Stomach (tissue), 9 donors: ENCODE data around the gene CPT1C. TPM values are rescaled to one million over a fixed set of nuclear protein-coding genes. Genes with fewer than 3 reads are reported as not detected.

Experiments used
- DNase-seq, 2 donors: peaks; one replicate each; pipeline versions ENCODE4 v3.0.0 to v3.0.0-alpha.2; 2013 to 2019
- H3K27ac ChIP-seq, 5 donors: fragments of 200-600 bp in 4 of 5; sonication (generic) in 4 of 5; one replicate each; pipeline ENCODE4 v1.5.1; 2013 to 2019; ENCODE audit warnings: mild to moderate bottlenecking in 1 of 5, moderate library complexity in 1 of 5
- H3K27me3 ChIP-seq, 3 donors: fragments of 200-600 bp; sonication (generic); one replicate each; pipeline ENCODE4 v1.5.1; 2017 to 2019; ENCODE audit warnings: mixed run types in 1 of 3
- H3K36me3 ChIP-seq, 4 donors: fragments of 200-600 bp; sonication (generic); 1 replicate in 3 of 4; 2 replicates in 1 of 4; pipeline ENCODE4 v1.5.1; 2016 to 2019
- H3K4me1 ChIP-seq, 4 donors: fragments of 200-600 bp; sonication (generic); one replicate each; pipeline ENCODE4 v1.5.1; 2016 to 2019
- H3K4me3 ChIP-seq, 4 donors: fragments of 200-600 bp; sonication (generic) in 3 of 4; one replicate each; pipeline ENCODE4 v1.5.1; 2016 to 2019; ENCODE audit warnings: mild to moderate bottlenecking in 1 of 4
- H3K9me3 ChIP-seq, 4 donors: fragments of 200-600 bp; sonication (generic); one replicate each; pipeline ENCODE4 v1.5.1; 2016 to 2019
- CTCF ChIP-seq, 7 experiments: fragments of 450-650 bp in 4 of 7; fragments of 200-600 bp in 3 of 7; sonication (generic) in 3 of 7; IDR thresholded peaks; one replicate each; pipeline ENCODE4 v1.5.1; 2016 to 2019; ENCODE audit warnings: antibody characterized with exemption in 7 of 7, control low read depth in 2 of 7, mild to moderate bottlenecking in 1 of 7
- EP300 ChIP-seq: sonication (generic); formaldehyde crosslinking; IDR thresholded peaks from one replicate; pipeline ENCODE4 v1.6.1; 2017; ENCODE audit warnings: antibody characterized with exemption
- POLR2A ChIP-seq, 4 donors: fragments of 450-650 bp; IDR thresholded peaks; one replicate each; pipeline ENCODE4 v1.6.1; 2016; ENCODE audit warnings: antibody characterized with exemption in 4 of 4, control low read depth in 2 of 4, mild to moderate bottlenecking in 1 of 4, moderate library complexity in 1 of 4
- POLR2AphosphoS5 ChIP-seq, 3 donors: sonication (generic); formaldehyde crosslinking; IDR thresholded peaks; one replicate each; pipeline ENCODE4 v1.6.1; 2016; ENCODE audit warnings: antibody characterized with exemption in 3 of 3
- WGBS, 5 donors: extraction: QIAGEN DNeasy Blood & Tissue Kit in 3 of 5; methylation state at CpG; one replicate each; pipeline versions ENCODE4 v1.1.5 to v1.1.7; 2013 to 2018; 5-methylcytosine and 5-hydroxymethylcytosine counted together
- intact Hi-C: fragments of 100-400 bp; cut with DNase I; formaldehyde crosslinking; loops from one replicate; pipeline ENCODE4 v1.15.1; 2023; ENCODE audit warnings: low total_unique reads
- polyA plus RNA-seq, 3 donors: library from polyadenylated mRNA; stranded (reverse); fragments of 200-250 nt; gene quantifications; one replicate each; pipeline ENCODE4 v1.2.3, GENCODE V29; 2013
- total RNA-seq, 5 donors: library from RNA; depleted of rRNA; stranded (reverse); fragments of >200 nt; gene quantifications; one replicate each; pipeline versions ENCODE4 v1.1.0 to v1.2.3, GENCODE V29; 2014 to 2016
- donor health status: healthy with polysubstance abuse.
- donor health status: Bipolar disorder and iron deficiency.
- donor health status: healthy.

CPT1C gene
- total and polyA plus RNA-seq, 8 donors, result 1.8 to 35.6 (median 3.1) TPM; not detected in 2

- H3K4me1 ChIP-seq, result peaks cover 39 to 57% (median 49%) of the 10 kb centered on the region in 4 donors
- intact Hi-C loops, result no loop called here
- no peak for DNase-seq
- WGBS, 5 donors, result 45 to 59% (median 48%) methylated on average over 12 of the region's 12 CpGs
- H3K9me3 ChIP-seq, result no peaks in the 10 kb centered on the region
- no peak for TF ChIP-seq CTCF (IDR thresholded peaks at IDR 0.05)
- no peak for TF ChIP-seq POLR2A (IDR thresholded peaks at IDR 0.05)
- no peak for TF ChIP-seq EP300
- TF ChIP-seq POLR2AphosphoS5 (IDR thresholded peaks at IDR 0.05), result no peak
- H3K27ac ChIP-seq, result peak overlapping the region in 3 of 5 donors; percentile 90 to 95 (median 95)
- peak overlapping the region in 1 of 4 donors; percentile 95 for H3K4me3 ChIP-seq
- peaks cover 27 to 44% (median 34%) of the 10 kb centered on the region in 4 donors for H3K36me3 ChIP-seq
- H3K27me3 ChIP-seq, result no peaks in the 10 kb centered on the region
Measured at GRCh38 chr19:49678985-49679770, 11.7 kb upstream of the CPT1C start.

- Histone ChIP-seq H3K27ac (peak overlapping the region in 3 of 5 donors; percentile 53 to 95 (median 90)), H3K9me3 (no peaks in the 10 kb centered on the region), H3K4me1 (peaks cover 39 to 55% (median 49%) of the 10 kb centered on the region in 4 donors), H3K27me3 (no peaks in the 10 kb centered on the region), H3K4me3 (peak overlapping the region in 2 of 4 donors; percentile 22 to 95), H3K36me3 (peaks cover 34 to 51% (median 41%) of the 10 kb centered on the region in 4 donors)
- WGBS, 5 donors, result 51 to 60% (median 55%) methylated on average over 10 of the region's 10 CpGs
- DNase-seq, result peak in 1 of 2 donors; percentile 43
- intact Hi-C loops, result no loop called here
- TF ChIP-seq EP300 (no peak), CTCF (IDR thresholded peaks at IDR 0.05) (no peak), POLR2AphosphoS5 (IDR thresholded peaks at IDR 0.05) (no peak), POLR2A (IDR thresholded peaks at IDR 0.05) (no peak)
Measured at GRCh38 chr19:49679771-49680413, 11.0 kb upstream of the CPT1C start.

- Histone ChIP-seq H3K4me1 (peaks cover 39 to 47% (median 45%) of the 10 kb centered on the region in 4 donors), H3K36me3 (peaks cover 42 to 59% (median 49%) of the 10 kb centered on the region in 4 donors), H3K27ac (peak overlapping the region; percentile 28 to 95 (median 71)), H3K27me3 (no peaks in the 10 kb centered on the region), H3K9me3 (no peaks in the 10 kb centered on the region), H3K4me3 (peak overlapping the region; percentile 8 to 95 (median 23))
- intact Hi-C loops, result no loop called here
- WGBS, 5 donors, result 32 to 42% (median 36%) methylated on average over 32 to 40 of the region's 40 CpGs
- no peak for TF ChIP-seq POLR2A (IDR thresholded peaks at IDR 0.05)
- peak in 5 of 7 experiments; percentile 87 to 100 (median 100) for TF ChIP-seq CTCF (IDR thresholded peaks at IDR 0.05)
- peak in 2 of 3 donors; percentile 27 to 83 for TF ChIP-seq POLR2AphosphoS5 (IDR thresholded peaks at IDR 0.05)
- peak; percentile 93 to 98 for DNase-seq
Measured at GRCh38 chr19:49680421-49681351, 10.2 kb upstream of the CPT1C start.

GRCh38 chr19:49681830-49682229, 9.1 kb upstream of the CPT1C start:
- intact Hi-C loops, result no loop called here
- no peak overlapping the region for H3K4me3 ChIP-seq
- TF ChIP-seq EP300, result no peak
- no peak for TF ChIP-seq CTCF (IDR thresholded peaks at IDR 0.05)
- no peak for TF ChIP-seq POLR2A (IDR thresholded peaks at IDR 0.05)
- no peak for TF ChIP-seq POLR2AphosphoS5 (IDR thresholded peaks at IDR 0.05)
- H3K27ac ChIP-seq, result no peak overlapping the region
- peaks cover 34 to 41% (median 39%) of the 10 kb centered on the region in 4 donors for H3K4me1 ChIP-seq
- 87 to 90% (median 88%) methylated on average over 19 of the region's 19 CpGs for WGBS, 5 donors
- H3K27me3 ChIP-seq, result no peaks in the 10 kb centered on the region
- H3K36me3 ChIP-seq, result peaks cover 53 to 70% (median 60%) of the 10 kb centered on the region in 4 donors
- no peaks in the 10 kb centered on the region for H3K9me3 ChIP-seq
- DNase-seq, result no peak
